ENCODE data around the gene INSC. TPM values are rescaled to one million over a fixed set of nuclear protein-coding genes. Genes with fewer than 3 reads are reported as not detected.
A peak's percentile ranks its signal among the peaks of the same experiment; 100 is the strongest.

INSC gene
- total RNA-seq, 1 experiment from 2014 or later: not detected

- no TSS peak for BruUV-seq (replicated peaks)
- no peaks in the 10 kb centered on the region for H3K4me1 Mint-ChIP-seq (ENCODE audit: low read depth, unreplicated experiment)
- POLR2A ChIA-PET: no interaction called here
- no peaks in the 10 kb centered on the region for H3K27me3 ChIP-seq (replicated peaks; ENCODE audit: control insufficient read depth, insufficient read depth, low read length)
- no peaks in the 10 kb centered on the region for H3K9me3 Mint-ChIP-seq (ENCODE audit: unreplicated experiment)
- H3K4me1 ChIP-seq: no peaks in the 10 kb centered on the region
- H3K36me3 Mint-ChIP-seq (ENCODE audit: insufficient read depth, unreplicated experiment): no peaks in the 10 kb centered on the region
- DNase-seq: no peak
- peaks cover 13% of the 10 kb centered on the region for H3K27me3 Mint-ChIP-seq (ENCODE audit: insufficient read depth, unreplicated experiment)
- H3K4me3 Mint-ChIP-seq (ENCODE audit: unreplicated experiment): no peak overlapping the region
- no peak overlapping the region for H3K27ac Mint-ChIP-seq (ENCODE audit: unreplicated experiment)
- no peaks in the 10 kb centered on the region for H3K36me3 ChIP-seq (ENCODE audit: control insufficient read depth, insufficient read depth, low read length)
- CTCF ChIA-PET: no interaction called here
- H3K4me3 ChIP-seq (ENCODE audit: low read depth, low read length): no peak overlapping the region
- TF ChIP-seq CTCF (IDR thresholded peaks at IDR 0.05; ENCODE audit: insufficient read depth in 1 of 2, low read depth in 1 of 2, low read length in 1 of 2, severe bottlenecking in 1 of 2, unreplicated experiment in 1 of 2): no peak
- no peaks in the 10 kb centered on the region for H3K9me3 ChIP-seq
- intact Hi-C loops (cut with micrococcal nuclease; ENCODE audit: unreplicated experiment): no loop called here
These were observed 17.3 kb upstream of the INSC start for GRCh38 chr11:15097411-15097810.

DNA sequence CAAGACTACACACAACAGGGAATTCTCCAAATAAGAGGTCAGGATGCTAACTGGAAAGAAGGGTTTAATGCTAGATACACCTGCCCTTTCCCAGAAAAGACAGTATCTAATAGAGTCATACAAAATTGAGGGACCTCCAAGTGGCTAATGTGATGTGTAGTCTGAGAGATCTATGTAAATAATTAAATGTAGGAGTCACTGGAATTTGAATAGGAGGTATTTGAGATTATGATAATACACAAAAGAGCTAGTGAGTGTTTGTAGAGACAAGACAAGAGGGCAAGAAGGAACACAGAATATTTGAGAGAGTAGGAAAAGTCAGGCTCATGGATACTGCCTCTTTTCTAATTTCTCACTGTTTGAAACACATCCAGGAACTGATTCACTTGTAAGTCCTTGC lies 15.5 kb upstream of the INSC start:
- H3K27ac Mint-ChIP-seq (ENCODE audit: unreplicated experiment): no peak overlapping the region
- Histone ChIP-seq H3K4me1 (no peaks in the 10 kb centered on the region), H3K9me3 (no peaks in the 10 kb centered on the region), H3K27me3 (replicated peaks; ENCODE audit: control insufficient read depth, insufficient read depth, low read length) (no peaks in the 10 kb centered on the region), H3K36me3 (ENCODE audit: control insufficient read depth, insufficient read depth, low read length) (no peaks in the 10 kb centered on the region), H3K4me3 (ENCODE audit: low read depth, low read length) (no peak overlapping the region)
- H3K27me3 Mint-ChIP-seq (ENCODE audit: insufficient read depth, unreplicated experiment): peaks cover 11% of the 10 kb centered on the region
- no peaks in the 10 kb centered on the region for H3K36me3 Mint-ChIP-seq (ENCODE audit: insufficient read depth, unreplicated experiment)
- TF ChIP-seq CTCF (IDR thresholded peaks at IDR 0.05; ENCODE audit: insufficient read depth in 1 of 2, low read depth in 1 of 2, low read length in 1 of 2, severe bottlenecking in 1 of 2, unreplicated experiment in 1 of 2): no peak
- CTCF ChIA-PET: interaction anchor here (1.1 to 1.2 kb wide), 2 partner anchors 60 to 112 kb away, joined by 3 read pairs; no protein-coding TSS in a partner anchor
- DNase-seq: no peak
- POLR2A ChIA-PET: no interaction called here
- H3K4me3 Mint-ChIP-seq (ENCODE audit: unreplicated experiment): no peak overlapping the region
- intact Hi-C loops (cut with micrococcal nuclease; ENCODE audit: unreplicated experiment): no loop called here
- no peaks in the 10 kb centered on the region for H3K9me3 Mint-ChIP-seq (ENCODE audit: unreplicated experiment)
- no peaks in the 10 kb centered on the region for H3K4me1 Mint-ChIP-seq (ENCODE audit: low read depth, unreplicated experiment)
- no TSS peak for BruUV-seq (replicated peaks)

DNA sequence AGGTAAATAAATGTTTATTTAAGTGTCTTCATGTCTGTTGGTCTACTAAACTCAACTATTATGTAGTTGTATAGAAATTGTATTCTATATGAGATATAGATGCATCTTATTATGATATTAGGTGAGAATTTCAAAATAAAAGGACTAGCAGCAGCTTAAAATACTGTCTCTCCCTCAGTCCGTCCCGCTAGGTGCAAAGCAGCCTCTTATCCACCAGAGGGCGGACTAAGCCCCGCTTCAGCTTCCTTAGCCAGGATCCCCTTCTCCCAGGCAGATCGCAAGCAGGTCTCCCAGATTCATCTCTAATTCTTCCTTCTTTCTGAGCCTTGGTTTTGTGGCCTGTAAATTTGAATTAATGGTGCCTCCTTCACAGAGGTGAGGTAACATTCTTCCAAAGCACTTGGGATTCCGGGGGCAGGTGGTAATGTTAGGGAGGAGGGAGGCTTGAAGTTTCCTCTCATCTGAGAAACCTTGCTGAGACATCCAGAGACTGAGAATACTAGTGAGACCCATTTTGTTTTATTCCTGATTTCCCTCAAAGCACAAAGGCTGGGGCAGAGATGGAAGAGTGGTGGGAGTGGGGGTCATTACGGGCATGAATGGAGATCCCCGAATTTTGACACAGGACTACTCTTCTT lies 13.5 kb upstream of the INSC start:
- H3K4me1 Mint-ChIP-seq (ENCODE audit: low read depth, unreplicated experiment): no peaks in the 10 kb centered on the region
- H3K9me3 Mint-ChIP-seq (ENCODE audit: unreplicated experiment): no peaks in the 10 kb centered on the region
- Histone ChIP-seq H3K36me3 (ENCODE audit: control insufficient read depth, insufficient read depth, low read length) (no peaks in the 10 kb centered on the region), H3K9me3 (no peaks in the 10 kb centered on the region), H3K4me3 (ENCODE audit: low read depth, low read length) (no peak overlapping the region), H3K27me3 (replicated peaks; ENCODE audit: control insufficient read depth, insufficient read depth, low read length) (no peaks in the 10 kb centered on the region), H3K4me1 (no peaks in the 10 kb centered on the region)
- intact Hi-C loops (cut with micrococcal nuclease; ENCODE audit: unreplicated experiment): loop anchor here (1.0 kb wide), 2 partner anchors 58 to 107 kb away; no protein-coding TSS in a partner anchor
- peaks cover 8% of the 10 kb centered on the region for H3K27me3 Mint-ChIP-seq (ENCODE audit: insufficient read depth, unreplicated experiment)
- no peaks in the 10 kb centered on the region for H3K36me3 Mint-ChIP-seq (ENCODE audit: insufficient read depth, unreplicated experiment)
- CTCF ChIA-PET: interaction anchor here (0.5 to 1.9 kb wide), 13 partner anchors 9 to 478 kb away, joined by 3 to 19 read pairs (median 3); no protein-coding TSS in a partner anchor
- TF ChIP-seq CTCF (IDR thresholded peaks at IDR 0.05; ENCODE audit: insufficient read depth in 1 of 2, low read depth in 1 of 2, low read length in 1 of 2, severe bottlenecking in 1 of 2, unreplicated experiment in 1 of 2): peak; percentile 88 to 96
- no TSS peak for BruUV-seq (replicated peaks)
- H3K27ac Mint-ChIP-seq (ENCODE audit: unreplicated experiment): no peak overlapping the region
- H3K4me3 Mint-ChIP-seq (ENCODE audit: unreplicated experiment): no peak overlapping the region
- DNase-seq: peak; percentile 62 to 71
- POLR2A ChIA-PET: no interaction called here
